Transverse colon (tissue), 4 donors: ENCODE measurements around the gene GNAQ. TPM values are rescaled to one million over a fixed set of nuclear protein-coding genes. Genes with fewer than 3 reads are reported as not detected.

Experiments used
- DNase-seq: peaks from one replicate; pipeline ENCODE4 v3.0.0-alpha.2; 2019
- H3K27ac ChIP-seq, 4 donors: fragments of 200-600 bp; sonication (generic); 2 replicates each; pipeline ENCODE4 v1.5.1; 2016 to 2018; ENCODE audit warnings: inconsistent platforms in 4 of 4
- H3K27me3 ChIP-seq: fragments of 200-600 bp; sonication (generic); 2 replicates; pipeline ENCODE4 v1.5.1; 2017; ENCODE audit warnings: inconsistent platforms
- H3K36me3 ChIP-seq, 4 donors: fragments of 200-600 bp; sonication (generic); 2 replicates each; pipeline ENCODE4 v1.5.1; 2017 to 2019; ENCODE audit warnings: inconsistent platforms in 4 of 4
- H3K4me1 ChIP-seq, 4 donors: fragments of 200-600 bp; sonication (generic); 2 replicates each; pipeline ENCODE4 v1.5.1; 2017 to 2020; ENCODE audit warnings: inconsistent platforms in 4 of 4
- H3K4me3 ChIP-seq, 4 donors: fragments of 200-600 bp; sonication (generic); 1 replicate in 1 of 4; 2 replicates in 3 of 4; pipeline versions ENCODE4 v1.5.1 to v1.6.1; 2017 to 2019; ENCODE audit warnings: inconsistent platforms in 4 of 4
- H3K9me3 ChIP-seq, 2 donors: fragments of 200-600 bp; sonication (generic); 2 replicates each; pipeline ENCODE4 v1.5.1; 2017 to 2019; ENCODE audit warnings: inconsistent platforms in 2 of 2
- CTCF ChIP-seq, 5 experiments: fragments of 200-600 bp in 3 of 5; fragments of 450-650 bp in 2 of 5; sonication (generic) in 3 of 5; IDR thresholded peaks; 1 replicate in 2 of 5; 2 replicates in 3 of 5; pipeline ENCODE4 v1.5.1; 2016 to 2017; ENCODE audit warnings: antibody characterized with exemption in 5 of 5, inconsistent platforms in 3 of 5, mild to moderate bottlenecking in 2 of 5, moderate library complexity in 1 of 5
- EP300 ChIP-seq: sonication (generic); formaldehyde crosslinking; IDR thresholded peaks from one replicate; pipeline ENCODE4 v1.6.1; 2017; ENCODE audit warnings: antibody characterized with exemption, low read depth
- POLR2A ChIP-seq: fragments of 450-650 bp; IDR thresholded peaks from one replicate; pipeline ENCODE4 v1.6.1; 2016; ENCODE audit warnings: antibody characterized with exemption, mild to moderate bottlenecking, moderate library complexity
- POLR2AphosphoS5 ChIP-seq, 3 donors: sonication (generic); formaldehyde crosslinking; IDR thresholded peaks; one replicate each; pipeline ENCODE4 v1.6.1; 2016; ENCODE audit warnings: antibody characterized with exemption in 3 of 3
- WGBS, 2 donors: methylation state at CpG; one replicate each; pipeline ENCODE4 v1.1.5; 2018; ENCODE audit warnings: low coverage in 1 of 2; 5-methylcytosine and 5-hydroxymethylcytosine counted together
- in situ Hi-C, 4 donors: fragments of 200-750 bp; cut with MboI; loops; one replicate each; pipeline versions ENCODE4 v1.15.0 to v1.15.1; 2017; ENCODE audit warnings: low sequenced_read_pairs in 3 of 4, low pct_ligation_motif_present in 1 of 4, low pct_unique_long_range_greater_than_20kb in 1 of 4
- intact Hi-C: fragments of 100-400 bp; cut with DNase I; formaldehyde crosslinking; loops from one replicate; pipeline ENCODE4 v1.15.1; 2023; ENCODE audit warnings: low total_unique reads
- total RNA-seq, 4 donors: library from RNA; depleted of rRNA; stranded (reverse); fragments of >200 nt; gene quantifications; one replicate each; pipeline ENCODE4 v1.1.0, GENCODE V29; 2016

Gene GNAQ
- total RNA-seq, 4 donors from 2014 or later: 36.3 to 54.9 (median 47.1) TPM

- in situ Hi-C loops: no loop called here
- 19 to 36% methylated on average over 6 of the region's 6 CpGs for WGBS, 2 donors
- Histone ChIP-seq H3K27me3 (no peaks in the 10 kb centered on the region), H3K4me3 (no peak overlapping the region), H3K27ac (peak overlapping the region; percentile 64 to 78 (median 74)), H3K9me3 (no peaks in the 10 kb centered on the region), H3K4me1 (peaks cover 43 to 70% (median 48%) of the 10 kb centered on the region in 4 donors), H3K36me3 (no peaks in the 10 kb centered on the region)
- peak; percentile 55 for DNase-seq
- intact Hi-C loops: no loop called here
- TF ChIP-seq POLR2A: peak; percentile 22
- TF ChIP-seq EP300: no peak
- no peak for TF ChIP-seq CTCF (IDR thresholded peaks at IDR 0.05)
- peak in 2 of 3 donors; percentile 14 to 40 for TF ChIP-seq POLR2AphosphoS5 (IDR thresholded peaks at IDR 0.05)
These were observed 86.9 kb downstream of the GNAQ start for GRCh38 chr9:77944556-77945243.

- WGBS, 2 donors: 67 to 84% methylated on average over 4 of the region's 4 CpGs
- H3K36me3 ChIP-seq: no peaks in the 10 kb centered on the region
- H3K27me3 ChIP-seq: no peaks in the 10 kb centered on the region
- TF ChIP-seq EP300 (no peak), POLR2A (no peak), CTCF (IDR thresholded peaks at IDR 0.05) (no peak), POLR2AphosphoS5 (IDR thresholded peaks at IDR 0.05) (no peak)
- peaks cover 36 to 54% (median 40%) of the 10 kb centered on the region in 4 donors for H3K4me1 ChIP-seq
- in situ Hi-C loops: no loop called here
- intact Hi-C loops: no loop called here
- no peak overlapping the region for H3K4me3 ChIP-seq
- no peak overlapping the region for H3K27ac ChIP-seq
- no peaks in the 10 kb centered on the region for H3K9me3 ChIP-seq
- no peak for DNase-seq
These were observed 88.6 kb downstream of the GNAQ start for GRCh38 chr9:77943057-77943456.

DNA sequence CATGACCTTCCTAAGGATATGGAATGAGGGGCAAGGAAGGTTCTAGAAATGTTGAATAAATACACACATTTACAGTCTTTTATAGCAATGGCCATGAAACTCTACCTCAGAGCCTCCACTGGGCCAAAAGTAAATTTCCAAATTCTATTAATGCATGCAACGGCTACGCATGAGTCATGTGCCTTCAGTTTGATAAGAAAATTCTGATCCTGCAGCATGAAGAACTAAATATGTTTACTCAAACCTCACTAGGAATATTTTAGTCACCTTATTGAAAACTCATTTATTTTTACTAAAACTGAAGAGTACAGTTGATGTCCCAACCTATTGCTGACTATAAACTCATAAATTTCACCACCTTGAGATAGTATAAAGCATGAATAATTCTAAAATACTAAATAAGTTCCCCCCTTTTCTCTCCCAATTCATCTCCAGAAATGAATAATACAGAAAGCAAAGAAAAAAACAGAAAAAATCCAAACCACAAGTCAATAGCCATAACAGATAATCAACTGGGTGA is 92.4 kb downstream of the GNAQ start:
- H3K4me1 ChIP-seq: peaks cover 1 to 15% (median 6%) of the 10 kb centered on the region in 4 donors
- WGBS, 2 donors: 83 to 92% methylated on average over 2 of the region's 2 CpGs
- H3K9me3 ChIP-seq: no peaks in the 10 kb centered on the region
- in situ Hi-C loops: no loop called here
- H3K27ac ChIP-seq: no peak overlapping the region
- H3K4me3 ChIP-seq: no peak overlapping the region
- H3K27me3 ChIP-seq: no peaks in the 10 kb centered on the region
- TF ChIP-seq EP300 (no peak), POLR2AphosphoS5 (IDR thresholded peaks at IDR 0.05) (no peak), CTCF (IDR thresholded peaks at IDR 0.05) (no peak), POLR2A (no peak)
- no peaks in the 10 kb centered on the region for H3K36me3 ChIP-seq
- intact Hi-C loops: no loop called here
- DNase-seq: no peak

GRCh38 chr9:77938163-77938562 is 93.4 kb downstream of the GNAQ start:
- no peaks in the 10 kb centered on the region for H3K9me3 ChIP-seq
- DNase-seq: no peak
- no peak for TF ChIP-seq CTCF (IDR thresholded peaks at IDR 0.05)
- intact Hi-C loops (no loop called here), in situ Hi-C loops (no loop called here)
- no peak overlapping the region for H3K27ac ChIP-seq
- H3K27me3 ChIP-seq: no peaks in the 10 kb centered on the region
- 95 to 100% methylated on average over 2 of the region's 2 CpGs for WGBS, 2 donors
- H3K4me3 ChIP-seq: no peak overlapping the region
- peaks cover 0 to 7% (median 0%) of the 10 kb centered on the region in 4 donors for H3K4me1 ChIP-seq
- no peaks in the 10 kb centered on the region for H3K36me3 ChIP-seq
